Measurements from ENCODE around the gene CR1L.
"Not testable (repeated sequence)": the region's sequence is repeated elsewhere in the genome, so short reads cannot be mapped to it uniquely, and the experiment has no call there.

The CR1L gene

GRCh38 chr1:207680590-207681388, 35.9 kb downstream of the CR1L start:
- DNase-seq (ENCODE audit: low read depth in 3 of 3) = not testable (repeated sequence)

- not testable (repeated sequence) for DNase-seq (ENCODE audit: low read depth in 3 of 3)
These were observed 38.0 kb downstream of the CR1L start for GRCh38 chr1:207682872-207683434.

GRCh38 chr1:207690551-207690950, 45.6 kb downstream of the CR1L start:
- not testable (repeated sequence) for DNase-seq (ENCODE audit: low read depth in 3 of 3)

- DNase-seq (ENCODE audit: low read depth in 3 of 3) = no peak
These were observed 46.1 kb downstream of the CR1L start for GRCh38 chr1:207691010-207691409.

GRCh38 chr1:207691841-207692240, 46.9 kb downstream of the CR1L start:
- no peak for DNase-seq (ENCODE audit: low read depth in 3 of 3)

- DNase-seq (ENCODE audit: low read depth in 3 of 3) = not testable (repeated sequence)
These were observed 47.4 kb downstream of the CR1L start for GRCh38 chr1:207692291-207692690.

- no peak for DNase-seq (ENCODE audit: low read depth in 3 of 3)
These were observed 51.0 kb downstream of the CR1L start for GRCh38 chr1:207695891-207696290.

GRCh38 chr1:207698822-207699483, 54.0 kb downstream of the CR1L start:
- peak in 1 of 3 experiments; percentile 37 for DNase-seq (ENCODE audit: low read depth in 3 of 3)

- no peak for DNase-seq (ENCODE audit: low read depth in 3 of 3)
These were observed 57.4 kb downstream of the CR1L start for GRCh38 chr1:207702317-207702716.

GRCh38 chr1:207703712-207704111, 58.8 kb downstream of the CR1L start:
- no peak for DNase-seq (ENCODE audit: low read depth in 3 of 3)

GRCh38 chr1:207708004-207708403, 63.1 kb downstream of the CR1L start:
- DNase-seq (ENCODE audit: low read depth in 3 of 3) = not testable (repeated sequence)

- DNase-seq (ENCODE audit: low read depth in 3 of 3) = no peak
These were observed 66.4 kb downstream of the CR1L start for GRCh38 chr1:207711285-207711684.

- DNase-seq (ENCODE audit: low read depth in 3 of 3) = not testable (repeated sequence)
These were observed 67.8 kb downstream of the CR1L start for GRCh38 chr1:207712701-207713100.

GRCh38 chr1:207713529-207713928, 68.6 kb downstream of the CR1L start:
- DNase-seq (ENCODE audit: low read depth in 3 of 3) = no peak

GRCh38 chr1:207719234-207719633, 74.3 kb downstream of the CR1L start:
- DNase-seq (ENCODE audit: low read depth in 3 of 3) = no peak

GRCh38 chr1:207728200-207728858, 83.4 kb downstream of the CR1L start:
- not testable (repeated sequence) for DNase-seq (ENCODE audit: low read depth in 3 of 3)

- DNase-seq (ENCODE audit: low read depth in 3 of 3) = not testable (repeated sequence)
These were observed 92.7 kb downstream of the CR1L start for GRCh38 chr1:207737503-207738157.

- DNase-seq (ENCODE audit: low read depth in 3 of 3) = not testable (repeated sequence)
These were observed 93.3 kb downstream of the CR1L start for GRCh38 chr1:207738158-207738659.

GRCh38 chr1:207740207-207740606, 95.3 kb downstream of the CR1L start:
- DNase-seq (ENCODE audit: low read depth in 3 of 3) = no peak

- no peak for DNase-seq (ENCODE audit: low read depth in 3 of 3)
These were observed 98.1 kb downstream of the CR1L start for GRCh38 chr1:207742850-207743555.

GRCh38 chr1:207744000-207744534, 99.1 kb downstream of the CR1L start:
- no peak for DNase-seq (ENCODE audit: low read depth in 3 of 3)

Measured in stimulated activated CD4-positive, alpha-beta T cell treated with anti-CD3 and anti-CD28 coated beads, TNF-alpha, amount 100 ng/mL, for 24 hours (primary cell).